Calu3 (cell line): ENCODE data around the gene TMTC4. TPM values are rescaled to one million over a fixed set of nuclear protein-coding genes. Genes with fewer than 3 reads are reported as not detected.

ENCODE experiments used
- BruUV-seq: library from RNA; stranded (reverse); fragments of 400-500 nt; replicated peaks from 2 replicates; lab custom pipeline; 2021; lab: Mats Ljungman, UMichigan
- CTCF ChIA-PET: fragments of 300-600 bp; sonication (Branson Sonifier 250); formaldehyde crosslinking; loops from one replicate; lab custom pipeline; 2022; ENCODE audit warnings: antibody characterized with exemption; lab: Charles Lee
- DNase-seq: peaks from one replicate; pipeline ENCODE4 v3.0.0; 2022
- H3K27ac Mint-ChIP-seq: one replicate; pipeline ENCODE4 v1.8.0; 2022; ENCODE audit warnings: mixed read lengths; ENCODE audit not compliant: unreplicated experiment
- H3K27me3 Mint-ChIP-seq: one replicate; pipeline ENCODE4 v1.8.0; 2022; ENCODE audit warnings: mixed read lengths; ENCODE audit not compliant: unreplicated experiment
- H3K36me3 Mint-ChIP-seq: one replicate; pipeline ENCODE4 v1.8.0; 2022; ENCODE audit warnings: mild to moderate bottlenecking, moderate library complexity, mixed read lengths; ENCODE audit not compliant: insufficient read depth, unreplicated experiment
- H3K4me1 Mint-ChIP-seq: one replicate; pipeline ENCODE4 v1.8.0; 2022; ENCODE audit warnings: mild to moderate bottlenecking, low read depth, mixed read lengths; ENCODE audit not compliant: unreplicated experiment
- H3K4me3 Mint-ChIP-seq: one replicate; pipeline ENCODE4 v1.8.0; 2022; ENCODE audit warnings: mild to moderate bottlenecking, low read depth, moderate library complexity, mixed read lengths; ENCODE audit not compliant: unreplicated experiment
- H3K9me3 Mint-ChIP-seq: one replicate; pipeline ENCODE4 v1.8.0; 2022; ENCODE audit warnings: low read depth, mixed read lengths; ENCODE audit not compliant: unreplicated experiment
- intact Hi-C: fragments of 100-400 bp; cut with micrococcal nuclease; formaldehyde crosslinking; loops from one replicate; pipeline ENCODE4 v1.10.0; 2022; ENCODE audit not compliant: unreplicated experiment
- total RNA-seq: library from RNA; stranded (reverse); gene quantifications from 2 replicates; pipeline ENCODE4 v1.2.3, GENCODE V29; 2022
- TF ChIP-seq, protein P1 (sequence below): fragments of 200-600 bp; IDR thresholded peaks from one replicate; pipeline ENCODE4 v1.8.0; 2022; ENCODE audit warnings: antibody characterized with exemption; ENCODE audit not compliant: unreplicated experiment

Gene TMTC4
- total RNA-seq, 1 experiment from 2014 or later: 8.2 TPM

DNA sequence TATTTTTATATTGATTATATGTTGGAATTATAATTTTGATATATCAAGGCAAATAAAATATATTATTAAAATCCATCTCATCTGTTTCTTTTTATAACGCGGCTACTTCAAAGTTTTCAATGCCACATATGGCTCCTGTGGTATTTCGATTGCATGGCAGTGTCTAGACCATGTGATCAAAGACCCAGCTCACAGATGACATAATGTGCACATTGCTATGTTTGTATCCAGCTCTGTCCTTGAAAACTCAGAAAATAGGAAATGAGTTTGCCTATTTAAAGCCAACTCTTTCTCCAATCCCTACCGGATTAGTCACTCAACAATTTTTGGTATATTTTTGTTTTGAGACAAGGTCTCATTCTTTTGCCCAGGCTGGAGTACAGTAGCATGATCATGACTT is 26.2 kb downstream of the TMTC4 start:
- Mint-ChIP-seq H3K4me3 (no peak overlapping the region), H3K9me3 (no peaks in the 10 kb centered on the region), H3K4me1 (no peaks in the 10 kb centered on the region), H3K36me3 (peaks cover 5% of the 10 kb centered on the region), H3K27me3 (no peaks in the 10 kb centered on the region), H3K27ac (no peak overlapping the region)
- BruUV-seq: no TSS peak
- intact Hi-C loops: no loop called here
- CTCF ChIA-PET: no interaction called here
- no peak for DNase-seq
- TF ChIP-seq, protein P1, sequence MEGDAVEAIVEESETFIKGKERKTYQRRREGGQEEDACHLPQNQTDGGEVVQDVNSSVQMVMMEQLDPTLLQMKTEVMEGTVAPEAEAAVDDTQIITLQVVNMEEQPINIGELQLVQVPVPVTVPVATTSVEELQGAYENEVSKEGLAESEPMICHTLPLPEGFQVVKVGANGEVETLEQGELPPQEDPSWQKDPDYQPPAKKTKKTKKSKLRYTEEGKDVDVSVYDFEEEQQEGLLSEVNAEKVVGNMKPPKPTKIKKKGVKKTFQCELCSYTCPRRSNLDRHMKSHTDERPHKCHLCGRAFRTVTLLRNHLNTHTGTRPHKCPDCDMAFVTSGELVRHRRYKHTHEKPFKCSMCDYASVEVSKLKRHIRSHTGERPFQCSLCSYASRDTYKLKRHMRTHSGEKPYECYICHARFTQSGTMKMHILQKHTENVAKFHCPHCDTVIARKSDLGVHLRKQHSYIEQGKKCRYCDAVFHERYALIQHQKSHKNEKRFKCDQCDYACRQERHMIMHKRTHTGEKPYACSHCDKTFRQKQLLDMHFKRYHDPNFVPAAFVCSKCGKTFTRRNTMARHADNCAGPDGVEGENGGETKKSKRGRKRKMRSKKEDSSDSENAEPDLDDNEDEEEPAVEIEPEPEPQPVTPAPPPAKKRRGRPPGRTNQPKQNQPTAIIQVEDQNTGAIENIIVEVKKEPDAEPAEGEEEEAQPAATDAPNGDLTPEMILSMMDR: no peak

DNA sequence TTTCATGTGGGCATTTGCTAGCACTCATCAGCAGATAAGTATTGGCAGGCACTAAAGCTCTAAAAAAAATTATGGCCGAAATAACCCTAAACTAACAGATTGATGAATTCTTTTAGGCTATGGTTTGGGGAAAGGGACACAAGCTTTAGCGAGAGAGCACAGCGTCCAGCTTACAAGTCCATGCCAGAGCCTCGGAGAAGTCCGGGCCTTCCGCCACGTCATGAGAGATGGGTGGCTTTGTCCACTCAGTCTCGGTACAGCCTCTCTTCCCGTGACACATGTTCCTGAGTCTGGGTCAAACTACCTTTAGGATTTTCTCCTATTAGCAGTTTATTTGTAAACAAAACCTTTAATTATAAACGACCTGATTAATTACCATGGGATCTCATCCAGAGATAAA is 27.7 kb downstream of the TMTC4 start:
- Mint-ChIP-seq H3K4me3 (no peak overlapping the region), H3K36me3 (no peaks in the 10 kb centered on the region), H3K4me1 (no peaks in the 10 kb centered on the region), H3K9me3 (no peaks in the 10 kb centered on the region), H3K27ac (no peak overlapping the region), H3K27me3 (no peaks in the 10 kb centered on the region)
- intact Hi-C loops: no loop called here
- BruUV-seq: no TSS peak
- no peak for DNase-seq
- CTCF ChIA-PET: no interaction called here
- TF ChIP-seq, protein P1: no peak

DNA sequence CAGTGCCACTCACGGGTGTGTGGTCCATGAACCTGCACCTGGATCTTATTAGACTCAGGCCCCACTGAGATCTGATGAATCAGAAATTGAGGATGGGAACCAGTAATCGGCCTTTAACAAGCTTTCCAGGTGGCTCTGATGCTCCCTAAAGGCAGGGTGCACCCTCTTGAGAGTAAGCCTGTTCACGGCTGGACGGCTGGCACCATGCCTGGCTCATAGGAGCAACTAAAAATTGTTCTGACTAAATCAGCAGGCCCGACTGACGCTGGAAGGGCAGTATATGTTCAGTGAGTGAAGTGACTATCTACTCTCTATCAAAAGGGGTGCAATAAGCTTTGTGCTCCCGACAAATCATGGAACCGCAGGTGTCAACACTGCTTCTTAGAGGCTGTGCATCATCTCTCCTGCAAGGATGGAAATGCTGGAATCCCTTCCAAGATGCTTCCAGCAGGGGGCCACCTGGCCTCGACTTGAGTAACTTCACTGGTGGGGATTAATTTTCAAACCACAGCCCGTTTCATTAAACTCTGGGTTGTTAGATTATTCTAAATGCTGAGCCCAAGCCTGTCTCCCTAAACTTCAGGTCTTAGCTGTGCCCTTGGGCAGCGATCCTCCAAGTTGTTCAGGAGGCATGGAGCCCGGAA is 28.4 kb downstream of the TMTC4 start:
- Mint-ChIP-seq H3K27me3 (no peaks in the 10 kb centered on the region), H3K27ac (no peak overlapping the region), H3K4me1 (no peaks in the 10 kb centered on the region), H3K4me3 (no peak overlapping the region), H3K36me3 (no peaks in the 10 kb centered on the region), H3K9me3 (no peaks in the 10 kb centered on the region)
- CTCF ChIA-PET: no interaction called here
- TF ChIP-seq, protein P1: no peak
- DNase-seq: peak; percentile 5
- intact Hi-C loops: no loop called here
- no TSS peak for BruUV-seq

DNA sequence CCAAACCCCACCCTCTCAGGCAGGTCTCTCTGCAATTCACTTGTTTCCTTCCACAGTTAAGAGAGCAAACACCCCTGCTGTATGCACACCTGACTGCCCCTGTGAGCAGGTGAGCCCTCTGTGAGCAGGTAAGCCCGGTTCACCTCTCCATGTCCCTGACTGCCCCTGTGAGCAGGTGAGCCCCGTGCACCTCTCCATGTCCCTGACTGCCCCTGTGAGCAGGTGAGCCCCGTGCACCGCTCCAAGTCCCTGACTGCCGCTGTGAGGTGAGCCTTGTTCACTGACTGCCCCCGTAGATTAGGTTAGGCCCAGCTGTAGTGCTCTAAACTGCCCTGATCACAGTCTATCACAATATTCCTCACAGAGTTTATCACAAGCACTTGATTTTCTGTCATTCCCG is 29.2 kb downstream of the TMTC4 start:
- Mint-ChIP-seq H3K36me3 (no peaks in the 10 kb centered on the region), H3K27me3 (no peaks in the 10 kb centered on the region), H3K27ac (no peak overlapping the region), H3K4me1 (no peaks in the 10 kb centered on the region), H3K4me3 (no peak overlapping the region), H3K9me3 (no peaks in the 10 kb centered on the region)
- TF ChIP-seq, protein P1: no peak
- no peak for DNase-seq
- CTCF ChIA-PET: no interaction called here
- intact Hi-C loops: no loop called here
- no TSS peak for BruUV-seq
